HG03442 (cell line): ENCODE results near the gene GFAP.

Experiments
- ATAC-seq: cut with Tn5 transposase; IDR thresholded peaks from one replicate; pipeline ENCODE4 v1.9.1; 2021; ENCODE audit warnings: mild to moderate bottlenecking, moderate library complexity; ENCODE audit not compliant: unreplicated experiment

Gene GFAP

DNA sequence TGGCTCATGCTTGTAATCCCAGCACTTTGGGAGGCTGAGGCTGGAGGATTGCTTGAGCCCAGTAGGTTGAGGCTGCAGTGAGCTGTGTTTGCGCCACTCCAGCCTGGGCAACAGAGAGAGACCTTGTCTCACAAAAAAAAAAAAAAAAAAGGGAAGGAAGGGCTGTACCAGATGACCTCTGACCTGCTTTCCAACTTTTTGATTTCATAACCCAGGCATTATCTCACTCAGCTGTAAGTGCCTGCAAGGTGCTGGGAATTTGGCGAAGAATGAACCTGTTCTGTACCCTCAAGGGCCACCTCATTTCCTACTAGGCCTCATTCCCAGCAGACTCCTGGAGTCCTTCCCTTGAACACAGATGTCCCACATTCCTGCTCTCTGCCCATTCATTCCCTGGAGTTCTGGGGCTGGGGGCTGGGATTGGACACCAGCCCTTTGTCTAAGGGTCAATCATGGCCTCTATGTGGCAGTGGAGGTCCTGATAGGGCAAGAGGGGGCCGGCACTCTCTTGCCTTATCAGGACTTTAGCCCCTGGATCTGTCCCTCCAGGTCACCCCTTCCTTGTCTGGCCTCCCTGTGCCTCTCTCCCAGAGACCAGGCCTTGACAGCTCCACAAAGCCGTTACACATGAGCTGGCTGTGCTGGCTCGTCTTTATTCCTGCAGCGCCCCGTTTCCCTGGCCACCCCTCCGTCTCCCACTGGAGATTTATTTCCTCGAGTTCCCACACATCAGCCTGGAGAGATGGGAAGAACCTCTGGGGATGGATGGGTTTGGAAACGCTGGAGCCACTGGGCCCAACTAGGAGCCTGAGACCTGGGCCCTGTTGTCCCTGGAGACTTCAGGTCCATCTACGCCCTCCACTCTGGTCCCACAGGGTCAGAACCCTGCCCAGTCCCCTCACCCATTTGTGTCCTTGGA is 821 bp upstream of the GFAP start:
- no peak for ATAC-seq

DNA sequence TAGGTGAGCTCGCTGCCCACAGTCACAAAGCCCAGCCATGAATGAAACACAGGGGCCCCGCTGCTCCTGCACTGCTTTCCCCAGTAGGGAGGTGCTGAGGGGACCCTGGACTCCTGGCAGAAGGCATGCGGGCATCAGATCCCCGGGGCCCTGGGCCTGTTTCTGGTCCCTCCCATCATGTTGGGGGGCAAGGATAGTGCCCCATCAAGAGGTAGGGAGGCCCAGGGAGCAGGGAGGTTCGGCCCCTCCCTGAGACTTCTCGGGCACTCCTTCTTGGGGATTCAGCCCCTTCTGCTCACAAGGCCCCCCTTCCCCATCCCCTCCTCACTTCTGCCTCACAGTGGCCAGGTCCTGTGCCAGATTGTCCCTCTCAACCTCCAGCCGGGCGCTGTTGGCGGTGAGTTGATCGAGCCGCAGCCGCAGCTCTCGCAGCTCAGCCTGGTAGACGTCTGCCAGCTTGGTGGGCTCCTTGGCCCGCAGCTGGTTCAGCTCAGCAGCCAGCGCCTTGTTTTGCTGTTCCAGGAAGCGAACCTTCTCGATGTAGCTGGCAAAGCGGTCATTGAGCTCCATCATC is 515 bp downstream of the GFAP start:
- ATAC-seq, result no peak

DNA sequence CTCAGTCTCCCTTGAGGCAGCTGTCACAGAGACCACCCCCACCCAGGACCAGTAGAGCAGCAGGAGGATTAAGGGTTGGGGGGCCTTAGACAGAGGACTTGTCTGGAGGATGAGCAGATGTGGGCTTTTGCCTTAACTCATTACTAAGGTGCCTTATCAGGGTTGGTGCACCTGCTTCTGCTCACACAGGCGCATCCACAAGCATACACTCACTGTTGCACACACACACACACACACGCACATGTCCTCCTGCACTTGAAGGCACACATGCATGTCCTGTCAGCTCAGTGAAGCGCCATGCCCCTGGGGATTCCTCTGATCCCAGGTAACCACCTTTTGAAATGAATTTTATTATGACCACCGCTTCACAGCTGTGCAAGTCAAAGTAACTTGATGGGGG is 1.2 kb downstream of the GFAP start:
- ATAC-seq, result no peak

DNA sequence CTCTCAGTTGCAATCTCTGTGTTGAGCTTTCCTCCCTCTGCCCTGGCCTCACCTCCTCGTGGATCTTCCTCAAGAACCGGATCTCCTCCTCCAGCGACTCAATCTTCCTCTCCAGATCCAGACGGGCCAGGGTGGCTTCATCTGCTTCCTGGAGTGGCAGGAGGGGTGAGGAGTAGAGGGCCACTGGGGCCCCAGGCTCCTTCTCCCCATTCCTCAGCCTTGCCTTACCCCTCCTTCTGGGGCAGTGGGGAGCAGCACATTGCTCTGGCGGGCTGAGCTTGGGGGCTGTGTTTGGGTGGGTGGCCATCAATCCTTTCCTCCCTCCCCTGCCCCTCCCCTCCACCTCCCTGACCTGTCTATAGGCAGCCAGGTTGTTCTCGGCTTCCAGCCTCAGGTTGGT is 1.6 kb downstream of the GFAP start:
- ATAC-seq, result no peak

DNA sequence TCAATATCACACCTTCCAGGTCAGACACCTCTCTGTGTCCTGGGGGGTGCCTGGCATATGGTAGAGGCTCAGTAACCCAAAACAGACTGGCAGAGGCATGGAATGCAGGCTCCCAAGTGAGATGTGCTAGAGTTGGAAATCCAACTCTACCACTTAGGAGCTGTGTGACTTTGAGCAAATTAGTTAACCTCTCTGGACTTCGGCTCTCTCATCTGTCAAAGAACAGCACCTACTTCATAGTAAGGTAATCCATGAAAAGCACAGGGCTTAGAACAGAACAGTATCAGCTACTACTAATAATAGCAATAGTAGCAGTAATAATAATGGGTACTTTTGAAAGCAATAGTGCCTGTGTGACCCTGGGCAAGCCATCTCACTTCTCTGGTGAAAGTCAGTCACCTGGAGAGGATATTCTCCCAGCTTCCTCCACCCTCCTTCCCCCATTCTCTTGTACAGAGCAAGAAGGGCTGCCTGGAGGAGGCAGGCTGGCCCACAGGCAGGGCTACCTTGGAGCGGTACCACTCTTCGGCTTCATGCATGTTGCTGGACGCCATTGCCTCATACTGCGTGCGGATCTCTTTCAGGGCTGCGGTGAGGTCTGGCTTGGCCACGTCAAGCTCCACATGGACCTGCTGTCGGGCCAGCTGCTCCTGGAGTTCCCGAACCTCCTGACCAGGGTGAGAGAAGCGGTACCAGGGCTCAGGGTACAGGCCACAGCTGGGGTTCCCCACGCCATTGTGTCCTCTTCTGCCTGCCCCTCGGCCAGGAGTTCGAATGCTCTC is 2.3 kb downstream of the GFAP start:
- no peak for ATAC-seq

DNA sequence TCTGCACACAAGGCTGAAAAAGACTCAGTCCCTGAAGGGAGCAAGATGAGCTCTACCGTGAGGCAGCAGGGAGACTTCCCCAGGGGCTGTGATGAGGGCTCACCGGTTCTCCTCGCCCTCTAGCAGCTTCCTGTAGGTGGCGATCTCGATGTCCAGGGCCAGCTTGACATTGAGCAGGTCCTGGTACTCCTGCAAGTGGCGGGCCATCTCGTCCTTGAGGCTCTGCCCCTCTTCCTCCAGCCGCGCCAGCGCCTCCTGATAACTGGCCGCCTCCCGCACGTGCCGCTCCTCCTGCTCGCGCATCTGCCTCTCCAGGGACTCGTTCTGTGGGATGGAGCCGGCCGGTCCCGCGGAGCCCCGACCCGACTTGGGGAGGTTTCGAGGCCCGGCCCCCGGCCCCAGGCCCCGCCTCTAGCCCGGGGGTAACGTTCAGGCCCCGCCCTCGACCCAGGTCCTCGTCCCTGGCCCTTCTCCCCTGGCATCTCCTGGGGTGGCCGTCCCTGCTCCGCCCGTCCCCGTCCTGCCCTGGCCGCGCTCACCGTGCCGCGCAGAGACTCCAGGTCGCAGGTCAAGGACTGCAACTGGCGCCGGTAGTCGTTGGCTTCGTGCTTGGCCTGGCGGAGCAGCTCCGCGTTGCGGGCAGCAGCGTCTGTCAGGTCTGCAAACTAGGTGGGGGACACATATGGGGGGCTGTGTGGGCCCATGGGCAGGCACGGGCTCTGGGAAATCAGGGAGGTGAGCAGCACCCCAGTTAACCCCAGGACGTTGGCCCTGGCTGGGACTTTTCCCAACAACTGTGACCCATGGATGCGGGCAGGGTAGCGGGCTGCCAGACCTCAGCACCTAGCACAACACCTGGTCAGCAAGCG is 3.9 kb downstream of the GFAP start:
- ATAC-seq, result no peak

DNA sequence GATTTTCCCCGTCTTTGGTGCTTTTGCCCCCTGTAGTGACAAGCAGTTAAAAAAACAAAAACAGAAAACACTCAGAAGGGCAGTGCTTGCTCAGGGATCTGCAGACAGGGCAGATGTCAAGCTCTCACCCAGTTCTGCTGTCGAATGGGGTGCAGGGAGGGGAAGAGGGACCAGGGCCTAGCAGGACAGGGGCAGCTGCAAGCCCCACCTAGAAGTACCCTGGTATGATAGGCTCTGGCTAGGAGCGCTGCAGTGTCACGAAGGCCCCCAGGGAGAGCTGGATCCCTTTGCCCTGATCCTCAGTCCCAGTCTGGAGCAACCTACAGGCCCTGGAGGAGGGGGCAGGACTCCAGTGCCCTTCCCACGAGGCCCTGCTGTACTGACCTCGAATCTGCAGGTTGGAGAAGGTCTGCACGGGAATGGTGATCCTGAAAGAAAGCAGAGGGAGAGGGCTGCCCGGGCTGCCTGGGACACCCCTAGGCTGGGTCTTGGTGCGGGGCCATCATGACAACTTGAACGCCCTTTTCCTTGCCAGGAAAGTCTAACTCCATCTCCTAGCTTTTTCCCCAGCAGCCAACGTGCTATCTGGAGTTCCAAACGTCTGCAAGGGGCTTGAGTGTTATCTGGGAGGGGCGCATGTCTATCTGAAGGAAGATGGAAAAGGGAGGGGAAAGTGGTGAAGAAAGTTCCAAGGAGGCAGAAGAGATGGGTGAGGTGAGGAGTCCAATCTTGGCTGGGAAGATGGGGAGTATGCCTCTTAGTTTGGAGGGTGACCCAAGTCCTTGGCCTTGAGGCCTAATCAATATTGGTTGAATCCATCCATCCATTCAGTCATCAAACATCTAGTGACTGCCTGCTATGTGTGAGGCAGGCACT is 4.8 kb downstream of the GFAP start:
- ATAC-seq, result no peak

DNA sequence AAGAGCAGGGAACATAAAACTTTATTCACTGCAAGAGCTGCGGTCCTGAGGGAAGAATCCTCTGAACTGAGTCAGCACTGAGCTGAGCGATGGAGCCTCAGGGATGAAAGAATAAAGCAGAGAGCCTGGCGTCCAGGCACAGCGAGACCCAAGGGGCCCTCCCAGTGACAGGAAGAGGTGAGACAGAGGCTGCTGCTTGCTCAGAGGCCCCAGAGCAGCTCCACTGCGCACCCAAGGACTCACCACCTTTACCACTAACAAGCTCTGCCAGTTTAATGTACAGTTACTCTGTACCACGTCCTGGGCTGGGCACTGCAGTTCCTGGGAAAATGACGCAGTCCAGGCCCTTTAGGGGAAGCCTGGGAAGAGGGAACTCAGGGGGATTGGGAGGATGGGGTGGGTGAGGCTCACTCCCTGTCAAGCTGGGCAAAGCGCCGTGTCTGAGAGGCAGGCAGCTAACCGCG is 5.6 kb downstream of the GFAP start:
- no peak for ATAC-seq

DNA sequence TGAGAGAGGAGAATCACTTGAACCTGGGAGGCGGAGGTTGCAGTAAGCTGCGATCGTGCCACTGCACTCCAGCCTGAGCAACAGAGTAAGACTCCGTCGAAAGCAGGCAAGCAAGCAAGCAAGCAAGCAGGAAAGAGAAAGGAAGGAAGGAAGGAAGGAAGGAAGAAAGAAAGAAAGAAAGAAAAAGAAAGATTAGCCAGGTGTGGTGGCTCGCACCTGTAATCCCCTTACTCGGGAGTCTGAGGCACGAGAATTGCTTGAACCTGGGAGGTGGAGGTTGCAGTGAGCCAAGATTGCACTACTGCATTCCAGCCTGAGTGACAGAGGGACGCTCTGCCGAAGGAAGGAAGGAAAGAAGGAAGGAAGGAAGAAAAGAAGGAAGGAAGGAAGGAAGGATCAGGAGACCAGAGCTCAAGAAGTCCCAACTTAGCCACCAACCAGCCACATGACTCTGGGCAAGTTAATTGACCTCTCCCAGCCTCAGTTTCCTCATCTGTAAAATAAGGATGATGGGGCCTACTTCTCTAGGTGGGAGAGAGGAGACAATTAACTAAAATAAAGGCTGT is 6.5 kb downstream of the GFAP start:
- ATAC-seq, result no peak

DNA sequence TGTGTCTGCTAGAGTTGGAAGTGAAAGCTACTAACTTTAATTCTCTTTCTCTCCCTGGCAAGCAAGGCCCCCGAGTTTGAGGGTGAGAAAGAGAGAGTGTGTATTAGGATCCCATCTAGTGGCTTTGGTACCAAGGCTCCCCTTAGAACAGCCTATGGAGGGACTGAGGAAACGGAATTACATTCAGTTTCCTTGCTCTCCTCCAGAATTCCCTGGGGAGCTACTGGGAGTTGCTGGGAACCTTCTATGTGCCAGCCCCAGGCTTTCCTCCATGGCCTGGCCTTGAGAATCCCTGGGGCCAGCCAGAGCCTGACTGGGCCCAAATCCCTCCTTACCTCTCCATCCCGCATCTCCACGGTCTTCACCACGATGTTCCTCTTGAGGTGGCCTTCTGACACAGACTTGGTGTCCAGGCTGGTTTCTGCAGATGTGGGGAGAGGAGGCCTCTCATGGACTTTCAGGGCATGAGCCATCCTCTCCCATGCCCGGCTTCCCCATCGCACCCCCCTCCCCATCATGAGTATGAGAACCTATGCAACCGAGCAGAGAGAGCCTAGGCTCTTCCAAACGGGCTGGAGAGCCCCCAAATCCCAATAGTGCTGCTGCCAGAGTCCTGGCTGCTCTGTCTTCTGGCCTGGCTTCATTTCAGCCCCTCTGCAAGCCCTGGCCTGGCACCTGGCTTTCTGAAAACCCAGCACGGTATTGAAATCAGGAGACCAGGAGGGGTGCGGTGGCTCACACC is 7.4 kb downstream of the GFAP start:
- no peak for ATAC-seq

DNA sequence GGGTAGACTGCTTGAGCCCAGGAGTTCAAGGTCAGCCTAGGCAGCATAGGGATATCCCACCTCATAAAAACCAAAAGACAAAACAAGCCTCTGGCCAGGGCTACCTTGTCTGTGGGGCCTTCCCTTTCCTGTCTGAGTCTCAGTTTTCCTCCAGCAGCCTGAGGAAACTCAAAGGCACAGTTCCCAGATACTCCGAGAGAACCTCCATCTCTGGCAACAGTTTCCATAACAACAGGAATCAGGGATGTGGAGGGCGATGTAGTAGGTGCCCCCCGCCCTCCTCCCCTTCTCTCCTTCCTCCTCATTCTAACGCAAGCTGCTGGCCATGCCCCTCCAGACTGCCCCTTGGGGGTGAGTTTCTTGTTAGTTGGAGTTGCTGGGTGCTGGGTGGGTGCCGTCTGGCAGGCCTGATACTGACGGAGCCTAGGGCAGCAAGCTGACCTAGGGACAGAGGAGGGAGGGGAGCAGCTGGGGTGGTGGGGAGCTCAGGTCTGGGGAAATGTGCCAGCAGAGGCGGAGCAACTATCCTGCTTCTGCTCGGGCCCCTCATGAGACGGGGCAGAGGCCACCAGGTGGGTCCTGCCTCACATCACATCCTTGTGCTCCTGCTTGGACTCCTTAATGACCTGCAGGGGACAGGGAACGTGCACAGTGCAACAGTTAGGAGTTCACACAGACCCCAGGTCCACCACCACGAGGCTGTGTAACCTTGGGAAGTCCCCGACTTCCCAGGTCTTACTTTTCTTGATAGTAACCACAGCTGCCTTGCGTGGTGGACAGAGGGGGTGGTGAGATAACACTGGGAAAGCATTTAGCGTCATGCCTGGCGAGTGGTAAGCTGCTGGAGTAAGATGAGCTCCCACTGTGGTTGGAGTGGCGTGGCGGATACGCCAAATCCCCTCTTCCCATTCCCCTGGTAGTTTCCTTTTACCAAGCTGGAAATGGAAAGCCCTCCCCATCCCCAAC is 8.3 kb downstream of the GFAP start:
- no peak for ATAC-seq

DNA sequence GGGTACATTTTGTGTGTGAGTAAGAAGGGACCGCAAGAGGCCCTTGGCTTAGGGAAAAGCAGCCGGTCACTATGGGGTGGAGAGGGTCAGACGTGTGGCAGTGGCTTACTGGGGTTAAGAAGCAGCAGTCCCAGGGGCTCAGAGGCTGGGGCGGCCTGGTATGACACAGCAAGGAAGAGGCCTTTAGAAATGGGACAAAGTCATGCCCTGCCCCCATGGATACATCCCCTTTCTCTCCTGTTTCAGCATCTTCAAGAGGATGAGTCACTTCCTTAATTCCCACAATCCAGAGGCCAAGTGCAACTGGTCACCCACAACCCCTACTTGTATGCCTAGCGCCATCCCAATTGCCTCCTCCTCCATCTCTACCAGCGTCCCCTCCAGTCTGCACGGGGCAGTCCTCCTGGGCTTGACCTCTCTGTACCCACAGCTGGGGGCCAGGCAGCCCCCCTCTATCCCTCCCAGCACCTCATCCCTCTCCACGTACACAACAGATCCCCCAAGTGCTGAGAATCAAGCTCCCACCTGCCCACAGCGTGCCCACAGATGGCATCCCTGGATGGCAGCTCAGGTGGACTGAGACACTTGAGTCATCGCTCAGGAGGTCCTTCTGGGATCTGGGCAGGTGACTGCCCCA is 9.2 kb downstream of the GFAP start:
- ATAC-seq, result no peak

DNA sequence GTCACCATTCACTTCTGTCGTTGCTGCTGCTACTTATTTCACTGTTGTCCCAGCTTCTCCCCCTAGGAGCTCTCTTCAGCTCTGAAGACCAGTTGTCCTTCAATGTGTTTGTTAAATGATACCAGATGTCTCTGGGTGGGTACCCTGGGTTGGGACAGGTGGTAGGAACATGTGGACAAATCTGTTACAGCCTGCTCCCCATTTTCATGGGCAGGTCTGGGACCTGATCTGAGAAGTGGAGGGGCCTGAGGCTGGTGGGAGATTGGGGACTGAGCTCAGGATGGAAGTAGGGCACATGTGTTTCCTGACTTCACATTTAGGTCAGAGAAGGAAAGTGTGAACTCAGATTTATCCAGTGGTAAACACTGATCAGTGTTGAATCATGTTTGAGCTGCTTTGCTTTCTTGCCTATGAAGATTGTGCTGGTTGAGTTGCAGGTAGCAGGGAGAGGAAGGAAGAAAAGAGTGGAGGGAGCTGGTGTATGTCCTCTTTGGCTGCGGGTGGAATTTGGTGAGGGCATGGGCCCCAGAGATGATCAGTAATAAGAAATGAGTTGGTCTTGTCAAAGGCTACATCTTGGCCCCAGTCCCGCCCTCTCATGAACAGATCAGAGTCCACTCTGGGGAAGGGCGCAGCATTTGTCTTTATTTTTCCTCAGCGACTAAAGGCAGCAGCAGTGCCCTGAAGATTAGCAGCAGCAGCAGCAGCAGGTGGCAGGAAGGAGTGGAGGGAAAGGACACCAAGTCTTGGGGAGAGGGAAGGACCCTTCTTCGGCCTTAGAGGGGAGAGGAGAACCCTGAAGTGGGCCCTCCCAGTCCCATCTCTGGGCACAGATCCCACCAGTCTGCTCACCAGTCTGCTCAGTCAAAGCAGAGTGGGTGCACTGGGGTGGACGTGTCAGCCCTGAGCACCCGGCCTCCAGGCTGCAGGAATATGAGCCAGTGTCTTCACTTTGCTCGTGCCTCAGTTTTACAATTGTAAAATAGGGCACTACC is 10.0 kb downstream of the GFAP start:
- no peak for ATAC-seq

DNA sequence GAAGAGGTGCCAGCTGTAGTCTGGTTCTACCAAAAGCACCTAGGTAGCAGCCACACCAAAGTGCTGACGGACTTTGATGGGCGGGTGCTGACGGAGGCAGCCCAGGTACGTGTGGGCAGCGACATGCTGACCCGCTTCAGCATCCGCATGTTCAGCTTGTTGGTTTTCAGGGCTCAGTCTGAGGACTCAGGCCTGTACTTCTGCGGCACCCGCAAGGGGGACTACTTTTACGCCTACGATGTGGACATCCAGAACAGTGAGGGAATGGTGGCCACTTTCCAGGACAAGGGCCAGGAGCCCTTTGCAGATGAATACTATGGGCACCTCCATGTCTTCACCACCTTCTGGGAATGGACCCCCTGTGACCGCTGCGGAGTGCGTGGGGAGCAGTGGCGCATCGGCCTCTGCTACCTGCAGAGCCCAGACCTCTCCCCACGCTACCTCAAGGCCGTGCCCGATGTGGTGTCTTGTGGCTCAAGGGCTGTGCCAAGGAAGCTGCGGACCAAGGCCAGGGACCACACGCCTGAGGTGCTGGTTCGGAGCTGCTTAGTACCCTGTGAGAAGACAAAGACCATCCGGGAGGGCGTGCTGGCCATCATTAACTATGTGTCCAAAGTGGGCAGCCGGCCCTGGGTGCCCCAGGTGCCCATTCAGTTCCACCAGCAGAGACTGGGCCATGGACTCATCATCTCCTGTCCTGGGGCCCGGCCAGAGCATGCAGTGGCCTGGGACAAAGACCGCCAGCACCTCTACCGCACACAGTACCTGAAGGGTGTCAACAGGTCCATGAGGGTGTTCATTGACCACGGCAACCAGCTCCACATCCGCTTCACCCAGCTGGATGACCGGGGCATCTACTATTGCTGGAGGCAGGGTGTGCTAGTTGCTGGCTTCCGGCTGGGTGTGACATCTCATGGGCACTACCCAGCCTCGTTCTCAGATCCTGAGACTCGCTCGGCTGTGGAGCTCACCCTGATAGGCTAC is 11.0 kb downstream of the GFAP start:
- ATAC-seq, result no peak
